HG03135 (cell line): ENCODE results near the gene ARHGDIA.

Experiments used
- ATAC-seq: cut with Tn5 transposase; IDR thresholded peaks from one replicate; pipeline ENCODE4 v1.9.1; 2021; ENCODE audit warnings: mild to moderate bottlenecking, moderate library complexity; ENCODE audit not compliant: unreplicated experiment

ARHGDIA gene

GRCh38 chr17:81865733-81866439 lies 5.3 kb downstream of the ARHGDIA start:
- no peak for ATAC-seq

- ATAC-seq: no peak
Measured at GRCh38 chr17:81865358-81865732, 5.8 kb downstream of the ARHGDIA start.

- ATAC-seq: no peak
Measured at GRCh38 chr17:81863833-81864768, 7.0 kb downstream of the ARHGDIA start.

GRCh38 chr17:81863123-81863675 lies 7.9 kb downstream of the ARHGDIA start:
- ATAC-seq: no peak

- peak; percentile 83 for ATAC-seq
Measured at GRCh38 chr17:81860756-81861568, 10.2 kb downstream of the ARHGDIA start.

- peak; percentile 2 for ATAC-seq
Measured at GRCh38 chr17:81859906-81860755, 11.0 kb downstream of the ARHGDIA start, which contains the start of gene P4HB. P4HB (minus strand) TSS chr17:81860535; CDS start chr17:81860471, 64 bp downstream.

GRCh38 chr17:81858967-81859905 lies 11.9 kb downstream of the ARHGDIA start:
- no peak for ATAC-seq

GRCh38 chr17:81858170-81858966 lies 12.8 kb downstream of the ARHGDIA start:
- ATAC-seq: no peak

- no peak for ATAC-seq
Measured at GRCh38 chr17:81854974-81855774, 16.0 kb downstream of the ARHGDIA start.

- ATAC-seq: no peak
Measured at GRCh38 chr17:81852237-81852636, 18.9 kb downstream of the ARHGDIA start.

GRCh38 chr17:81851423-81851822 lies 19.7 kb downstream of the ARHGDIA start:
- no peak for ATAC-seq

- ATAC-seq: no peak
Measured at GRCh38 chr17:81849457-81849856, 21.7 kb downstream of the ARHGDIA start.

- no peak for ATAC-seq
Measured at GRCh38 chr17:81846743-81847689, 24.1 kb downstream of the ARHGDIA start.

- no peak for ATAC-seq
Measured at GRCh38 chr17:81845881-81846742, 25.0 kb downstream of the ARHGDIA start.

- no peak for ATAC-seq
Measured at GRCh38 chr17:81845361-81845760, 25.8 kb downstream of the ARHGDIA start.
